GM12891 (cell line): ENCODE results near the gene IGFBPL1.

Source experiments
- POLR2A ChIP-seq: IDR thresholded peaks from 2 replicates; pipeline ENCODE4 v1.6.1; 2011; ENCODE audit warnings: low read depth, low read length, control low read depth
- POLR2AphosphoS5 ChIP-seq: IDR thresholded peaks from 2 replicates; pipeline ENCODE4 v1.6.1; 2011; ENCODE audit warnings: low read depth, low read length, control low read depth
- TAF1 ChIP-seq: IDR thresholded peaks from 2 replicates; pipeline ENCODE4 v1.6.1; 2011; ENCODE audit warnings: low read depth, low read length, control low read depth

GRCh38 chr9:38376021-38376670, 48.1 kb downstream of the IGFBPL1 start:
- TF ChIP-seq TAF1 (no peak), POLR2A (no peak), POLR2AphosphoS5 (no peak)
